ENCODE results near the gene DOCK2. TPM values are rescaled to one million over a fixed set of nuclear protein-coding genes. Genes with fewer than 3 reads are reported as not detected.
"Not testable (repeated sequence)": the region's sequence is repeated elsewhere in the genome, so short reads cannot be mapped to it uniquely, and the experiment has no call there.

Gene DOCK2
- total RNA-seq, 1 experiment from 2014 or later, result 3.3 TPM

- H3K36me3 ChIP-seq (replicated peaks; ENCODE audit: control insufficient read depth, insufficient read depth, low read length), result no peaks in the 10 kb centered on the region
- H3K27me3 ChIP-seq (ENCODE audit: control insufficient read depth, insufficient read depth, low read length), result no peaks in the 10 kb centered on the region
- no peak for DNase-seq
- H3K4me3 ChIP-seq (ENCODE audit: insufficient read depth, low read depth, low read length), result no peak overlapping the region
Measured at GRCh38 chr5:169827769-169828168, 190.7 kb downstream of the DOCK2 start.

GRCh38 chr5:169828385-169828784, 191.3 kb downstream of the DOCK2 start:
- Histone ChIP-seq H3K27me3 (ENCODE audit: control insufficient read depth, insufficient read depth, low read length) (no peaks in the 10 kb centered on the region), H3K4me3 (ENCODE audit: insufficient read depth, low read depth, low read length) (no peak overlapping the region), H3K36me3 (replicated peaks; ENCODE audit: control insufficient read depth, insufficient read depth, low read length) (no peaks in the 10 kb centered on the region)
- DNase-seq, result no peak

- no peak overlapping the region for H3K4me3 ChIP-seq (ENCODE audit: insufficient read depth, low read depth, low read length)
- no peak for DNase-seq
- no peaks in the 10 kb centered on the region for H3K36me3 ChIP-seq (replicated peaks; ENCODE audit: control insufficient read depth, insufficient read depth, low read length)
- no peaks in the 10 kb centered on the region for H3K27me3 ChIP-seq (ENCODE audit: control insufficient read depth, insufficient read depth, low read length)
Measured at GRCh38 chr5:169831331-169831730, 194.3 kb downstream of the DOCK2 start.

DNA sequence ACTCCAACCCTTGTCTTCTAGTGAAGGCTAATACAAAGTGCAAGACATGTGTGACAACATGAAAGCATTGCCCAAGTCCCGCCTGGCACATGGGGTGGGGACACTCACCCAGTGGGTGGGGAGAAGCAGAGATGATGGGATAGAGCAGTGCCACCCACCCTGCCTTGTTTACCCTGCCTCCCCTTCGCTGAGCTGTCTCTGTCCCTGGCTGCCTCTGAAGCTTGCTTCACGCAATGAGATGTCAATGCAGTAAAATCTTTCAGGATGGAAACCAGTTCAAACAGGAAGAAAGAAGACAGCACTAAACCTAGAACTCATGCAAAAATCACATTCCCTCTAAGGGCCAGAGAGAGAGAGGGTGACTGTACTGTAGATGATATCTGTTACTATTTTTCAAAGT, 195.2 kb downstream of the DOCK2 start:
- H3K27me3 ChIP-seq (ENCODE audit: control insufficient read depth, insufficient read depth, low read length), result no peaks in the 10 kb centered on the region
- no peaks in the 10 kb centered on the region for H3K36me3 ChIP-seq (replicated peaks; ENCODE audit: control insufficient read depth, insufficient read depth, low read length)
- H3K4me3 ChIP-seq (ENCODE audit: insufficient read depth, low read depth, low read length), result no peak overlapping the region
- DNase-seq, result no peak

DNA sequence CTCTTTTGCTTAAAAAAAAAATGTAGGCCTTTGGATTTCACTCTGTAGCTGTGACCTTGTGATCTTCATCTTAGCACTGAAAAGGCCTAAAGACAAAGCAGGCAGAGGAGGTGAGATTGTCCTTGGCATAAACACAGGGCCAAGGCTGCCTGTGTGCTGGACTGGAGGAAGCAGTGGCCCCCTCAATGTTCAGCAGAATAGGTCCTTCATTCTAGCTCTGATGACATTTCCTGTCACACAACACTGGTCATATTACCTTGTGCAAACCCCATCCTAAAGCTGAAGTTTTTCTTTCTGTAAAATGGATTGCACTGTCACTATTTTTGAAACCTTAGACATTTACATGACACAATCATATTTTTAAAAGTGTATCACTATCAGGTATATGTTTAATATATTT, 195.8 kb downstream of the DOCK2 start:
- no peak overlapping the region for H3K4me3 ChIP-seq (ENCODE audit: insufficient read depth, low read depth, low read length)
- DNase-seq, result no peak
- H3K27me3 ChIP-seq (ENCODE audit: control insufficient read depth, insufficient read depth, low read length), result no peaks in the 10 kb centered on the region
- no peaks in the 10 kb centered on the region for H3K36me3 ChIP-seq (replicated peaks; ENCODE audit: control insufficient read depth, insufficient read depth, low read length)

- not testable (repeated sequence) for DNase-seq; H3K4me3 ChIP-seq (ENCODE audit: insufficient read depth, low read depth, low read length); H3K36me3 ChIP-seq (replicated peaks; ENCODE audit: control insufficient read depth, insufficient read depth, low read length)
Measured at GRCh38 chr5:169833681-169834292, 196.7 kb downstream of the DOCK2 start.

GRCh38 chr5:169834540-169834939, 197.5 kb downstream of the DOCK2 start:
- not testable (repeated sequence) for H3K27me3 ChIP-seq (ENCODE audit: control insufficient read depth, insufficient read depth, low read length); DNase-seq; H3K36me3 ChIP-seq (replicated peaks; ENCODE audit: control insufficient read depth, insufficient read depth, low read length); H3K4me3 ChIP-seq (ENCODE audit: insufficient read depth, low read depth, low read length)

More at GRCh38 chr5:169833681-169834292, 196.7 kb downstream of the DOCK2 start:
- not testable (repeated sequence) for H3K27me3 ChIP-seq (ENCODE audit: control insufficient read depth, insufficient read depth, low read length)

GRCh38 chr5:169836835-169837536, 199.9 kb downstream of the DOCK2 start:
- DNase-seq, result no peak
- Histone ChIP-seq H3K4me3 (ENCODE audit: insufficient read depth, low read depth, low read length) (no peak overlapping the region), H3K36me3 (replicated peaks; ENCODE audit: control insufficient read depth, insufficient read depth, low read length) (no peaks in the 10 kb centered on the region), H3K27me3 (ENCODE audit: control insufficient read depth, insufficient read depth, low read length) (no peaks in the 10 kb centered on the region)

- Histone ChIP-seq H3K27me3 (ENCODE audit: control insufficient read depth, insufficient read depth, low read length) (no peaks in the 10 kb centered on the region), H3K36me3 (replicated peaks; ENCODE audit: control insufficient read depth, insufficient read depth, low read length) (no peaks in the 10 kb centered on the region), H3K4me3 (ENCODE audit: insufficient read depth, low read depth, low read length) (no peak overlapping the region)
- no peak for DNase-seq
Measured at GRCh38 chr5:169837686-169838085, 200.6 kb downstream of the DOCK2 start.

- Histone ChIP-seq H3K27me3 (ENCODE audit: control insufficient read depth, insufficient read depth, low read length) (no peaks in the 10 kb centered on the region), H3K36me3 (replicated peaks; ENCODE audit: control insufficient read depth, insufficient read depth, low read length) (no peaks in the 10 kb centered on the region), H3K4me3 (ENCODE audit: insufficient read depth, low read depth, low read length) (no peak overlapping the region)
- no peak for DNase-seq
Measured at GRCh38 chr5:169838688-169839087, 201.6 kb downstream of the DOCK2 start.

- DNase-seq, result no peak
- H3K4me3 ChIP-seq (ENCODE audit: insufficient read depth, low read depth, low read length), result no peak overlapping the region
- H3K36me3 ChIP-seq (replicated peaks; ENCODE audit: control insufficient read depth, insufficient read depth, low read length), result no peaks in the 10 kb centered on the region
- H3K27me3 ChIP-seq (ENCODE audit: control insufficient read depth, insufficient read depth, low read length), result no peaks in the 10 kb centered on the region
Measured at GRCh38 chr5:169840405-169840804, 203.3 kb downstream of the DOCK2 start.

DNA sequence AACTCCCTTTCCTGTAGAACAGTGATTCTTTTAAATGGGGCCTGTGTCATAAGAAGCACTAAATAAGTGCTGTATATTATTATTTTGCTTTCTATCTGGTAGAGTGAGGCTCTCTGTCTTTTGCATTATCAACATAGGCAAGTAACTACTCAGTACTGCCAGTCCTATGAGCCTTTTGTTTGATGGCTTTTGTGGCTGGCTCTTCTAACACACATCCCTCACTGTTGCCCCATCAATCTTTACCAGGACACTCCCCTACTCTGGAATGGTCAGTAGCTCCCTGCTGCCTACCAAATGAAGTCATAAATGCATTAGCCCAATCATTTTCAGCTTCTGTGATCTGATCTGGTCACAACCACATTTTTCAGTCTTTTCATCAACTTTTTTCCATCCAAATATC, 205.6 kb downstream of the DOCK2 start:
- no peak for DNase-seq
- H3K36me3 ChIP-seq (replicated peaks; ENCODE audit: control insufficient read depth, insufficient read depth, low read length), result no peaks in the 10 kb centered on the region
- H3K27me3 ChIP-seq (ENCODE audit: control insufficient read depth, insufficient read depth, low read length), result no peaks in the 10 kb centered on the region
- H3K4me3 ChIP-seq (ENCODE audit: insufficient read depth, low read depth, low read length), result no peak overlapping the region

- no peak for DNase-seq
- no peaks in the 10 kb centered on the region for H3K27me3 ChIP-seq (ENCODE audit: control insufficient read depth, insufficient read depth, low read length)
- no peaks in the 10 kb centered on the region for H3K36me3 ChIP-seq (replicated peaks; ENCODE audit: control insufficient read depth, insufficient read depth, low read length)
- no peak overlapping the region for H3K4me3 ChIP-seq (ENCODE audit: insufficient read depth, low read depth, low read length)
Measured at GRCh38 chr5:169847519-169847918, 210.4 kb downstream of the DOCK2 start.

DNA sequence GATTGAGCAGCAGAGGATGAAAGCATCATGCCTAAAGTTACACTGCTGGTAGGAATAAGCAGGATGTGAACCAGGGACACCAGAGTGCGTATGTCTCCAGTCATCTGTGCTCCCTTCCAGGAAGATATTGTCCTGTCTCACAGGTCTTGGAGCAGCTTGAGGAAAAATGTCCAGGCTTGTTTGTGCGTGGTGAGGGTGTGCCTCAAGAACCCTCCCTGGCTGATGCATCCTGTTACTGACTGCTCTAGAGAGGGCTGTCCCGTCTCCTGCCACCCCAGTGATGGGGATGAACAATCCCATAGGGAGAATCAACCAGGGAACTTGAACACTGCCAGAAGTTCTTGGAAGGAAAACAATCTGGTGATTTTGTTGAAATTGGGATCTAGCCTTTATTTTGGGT, 211.2 kb downstream of the DOCK2 start:
- no peak for DNase-seq
- Histone ChIP-seq H3K4me3 (ENCODE audit: insufficient read depth, low read depth, low read length) (no peak overlapping the region), H3K36me3 (replicated peaks; ENCODE audit: control insufficient read depth, insufficient read depth, low read length) (no peaks in the 10 kb centered on the region), H3K27me3 (ENCODE audit: control insufficient read depth, insufficient read depth, low read length) (no peaks in the 10 kb centered on the region)

DNA sequence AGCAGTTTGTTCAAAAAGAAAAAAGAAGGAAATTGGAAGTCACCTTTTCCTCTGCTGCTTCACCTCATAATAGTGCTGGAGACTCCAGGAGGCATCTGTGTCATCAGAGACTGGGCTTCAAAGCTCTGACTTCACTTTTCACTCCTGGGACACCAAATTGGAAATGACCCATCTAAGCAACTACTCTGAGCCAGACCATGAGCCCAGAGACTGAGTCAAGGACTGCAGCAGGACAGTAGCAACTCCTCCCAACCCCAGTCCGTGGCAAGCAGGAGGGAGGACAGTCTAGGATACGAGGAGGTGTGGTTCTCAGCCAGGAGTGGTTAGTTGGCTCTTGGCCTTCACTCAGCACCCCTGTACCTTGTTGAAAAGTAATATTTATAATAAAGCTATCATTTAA, 211.7 kb downstream of the DOCK2 start:
- Histone ChIP-seq H3K36me3 (replicated peaks; ENCODE audit: control insufficient read depth, insufficient read depth, low read length) (no peaks in the 10 kb centered on the region), H3K4me3 (ENCODE audit: insufficient read depth, low read depth, low read length) (no peak overlapping the region), H3K27me3 (ENCODE audit: control insufficient read depth, insufficient read depth, low read length) (no peaks in the 10 kb centered on the region)
- no peak for DNase-seq
